SH-SY5Y (cell line): ENCODE data around the gene CCNG1.

Source experiments
- GATA2 ChIP-seq: IDR thresholded peaks from 2 replicates; pipeline ENCODE4 v1.6.1; 2011; ENCODE audit warnings: mild to moderate bottlenecking, low read depth, low read length
- GATA3 ChIP-seq: IDR thresholded peaks from 2 replicates; pipeline ENCODE4 v1.6.1; 2011; ENCODE audit warnings: low read depth, mild to moderate bottlenecking, low read length, moderate library complexity

DNA sequence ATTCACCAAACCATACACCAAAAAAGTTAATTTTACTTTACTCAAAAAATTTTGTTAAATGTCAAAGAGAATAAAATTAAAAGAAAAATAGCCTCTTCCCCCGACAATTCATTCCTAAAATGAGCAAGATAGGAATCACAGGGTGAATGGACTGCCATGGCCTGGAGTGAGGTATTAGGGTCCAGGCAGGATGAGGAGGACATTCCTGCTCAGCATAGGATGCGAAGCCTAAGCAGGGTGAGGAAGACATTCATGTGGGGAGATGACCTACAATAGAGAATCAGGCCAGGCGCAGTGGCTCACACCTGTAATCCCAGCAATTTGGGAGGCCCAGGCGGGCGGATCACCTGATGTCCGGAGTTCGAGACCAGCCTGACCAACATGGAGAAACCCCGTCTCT lies 14.1 kb downstream of the CCNG1 start:
- TF ChIP-seq GATA2: no peak
- no peak for TF ChIP-seq GATA3
